NT2/D1 (cell line): ENCODE measurements around the gene RHO.

ENCODE experiments used
- DNase-seq: peaks from one replicate; pipeline ENCODE4 v3.0.0-alpha.2; 2011; ENCODE audit warnings: low read depth, low spot score
- H3K27me3 ChIP-seq: 2 replicates; pipeline ENCODE4 v1.6.0; 2011; ENCODE audit warnings: mild to moderate bottlenecking; ENCODE audit not compliant: insufficient read length, insufficient read depth
- H3K36me3 ChIP-seq: 2 replicates; pipeline ENCODE4 v1.6.1; 2011; ENCODE audit warnings: mild to moderate bottlenecking, low read length, mixed read lengths; ENCODE audit not compliant: insufficient read depth, insufficient read length
- H3K4me1 ChIP-seq: 2 replicates; pipeline ENCODE4 v1.5.1; 2011; ENCODE audit not compliant: insufficient read depth, insufficient read length
- H3K4me3 ChIP-seq: 2 replicates; pipeline ENCODE4 v1.5.1; 2011; ENCODE audit warnings: low read depth; ENCODE audit not compliant: insufficient read length
- H3K9ac ChIP-seq: 2 replicates; pipeline ENCODE4 v1.6.0; 2011; ENCODE audit warnings: low read depth; ENCODE audit not compliant: insufficient read length
- H3K9me3 ChIP-seq: 2 replicates; pipeline ENCODE4 v1.5.1; 2011; ENCODE audit warnings: mild to moderate bottlenecking, low read length; ENCODE audit not compliant: insufficient read depth
- SUZ12 ChIP-seq: IDR thresholded peaks from 2 replicates; pipeline ENCODE4 v1.6.1; 2011; ENCODE audit not compliant: insufficient read length, insufficient read depth; ENCODE audit errors: extremely low read depth
- YY1 ChIP-seq: IDR thresholded peaks from 2 replicates; pipeline ENCODE4 v1.6.1; 2011; ENCODE audit not compliant: insufficient read length, insufficient read depth
- ZNF274 ChIP-seq: IDR thresholded peaks from 2 replicates; pipeline ENCODE4 v1.6.1; 2011; ENCODE audit warnings: mild to moderate bottlenecking, low read depth, low read length

RHO gene

GRCh38 chr3:129526121-129526900 is 2.1 kb upstream of the RHO start:
- no peaks in the 10 kb centered on the region for H3K36me3 ChIP-seq
- DNase-seq: no peak
- H3K9ac ChIP-seq: no peak overlapping the region
- H3K4me3 ChIP-seq: no peak overlapping the region
- H3K27me3 ChIP-seq: no peaks in the 10 kb centered on the region
- TF ChIP-seq YY1 (no peak), ZNF274 (no peak), SUZ12 (no peak)
- peaks cover 38% of the 10 kb centered on the region for H3K4me1 ChIP-seq
- H3K9me3 ChIP-seq: no peaks in the 10 kb centered on the region

GRCh38 chr3:129527262-129527661 is 1.2 kb upstream of the RHO start:
- Histone ChIP-seq H3K27me3 (no peaks in the 10 kb centered on the region), H3K9ac (no peak overlapping the region), H3K36me3 (no peaks in the 10 kb centered on the region), H3K9me3 (no peaks in the 10 kb centered on the region), H3K4me3 (no peak overlapping the region), H3K4me1 (peaks cover 35% of the 10 kb centered on the region)
- DNase-seq: no peak
- no peak for TF ChIP-seq YY1
- TF ChIP-seq SUZ12: no peak
- TF ChIP-seq ZNF274: no peak

GRCh38 chr3:129529436-129530210 is 1.2 kb downstream of the RHO start:
- TF ChIP-seq ZNF274 (no peak), YY1 (no peak), SUZ12 (no peak)
- no peaks in the 10 kb centered on the region for H3K27me3 ChIP-seq
- peaks cover 4% of the 10 kb centered on the region; the same call in 1 of the 2 replicates for H3K9me3 ChIP-seq
- peaks cover 35% of the 10 kb centered on the region for H3K4me1 ChIP-seq
- H3K9ac ChIP-seq: no peak overlapping the region
- H3K36me3 ChIP-seq: no peaks in the 10 kb centered on the region
- H3K4me3 ChIP-seq: no peak overlapping the region
- no peak for DNase-seq

- H3K4me1 ChIP-seq: peaks cover 35% of the 10 kb centered on the region
- no peak overlapping the region for H3K4me3 ChIP-seq
- peak; percentile 77 for DNase-seq
- H3K27me3 ChIP-seq: no peaks in the 10 kb centered on the region
- no peak for TF ChIP-seq SUZ12
- no peak for TF ChIP-seq ZNF274
- TF ChIP-seq YY1: no peak
- no peaks in the 10 kb centered on the region for H3K36me3 ChIP-seq
- H3K9ac ChIP-seq: no peak overlapping the region
- H3K9me3 ChIP-seq: peaks cover 11% of the 10 kb centered on the region
Observed at GRCh38 chr3:129530251-129530791, 1.9 kb downstream of the RHO start.

GRCh38 chr3:129530821-129531220 is 2.4 kb downstream of the RHO start:
- H3K9ac ChIP-seq: no peak overlapping the region
- TF ChIP-seq YY1 (no peak), ZNF274 (no peak), SUZ12 (no peak)
- peaks cover 35% of the 10 kb centered on the region for H3K4me1 ChIP-seq

GRCh38 chr3:129531699-129532098 is 3.3 kb downstream of the RHO start:
- Histone ChIP-seq H3K4me1 (peaks cover 30% of the 10 kb centered on the region), H3K36me3 (no peaks in the 10 kb centered on the region), H3K9me3 (peaks cover 22% of the 10 kb centered on the region), H3K9ac (no peak overlapping the region), H3K4me3 (no peak overlapping the region), H3K27me3 (no peaks in the 10 kb centered on the region)
- TF ChIP-seq SUZ12: no peak
- no peak for TF ChIP-seq YY1
- no peak for TF ChIP-seq ZNF274
- DNase-seq: no peak

More at GRCh38 chr3:129530821-129531220, 2.4 kb downstream of the RHO start:
- DNase-seq: no peak
- no peak overlapping the region for H3K4me3 ChIP-seq
- no peaks in the 10 kb centered on the region for H3K27me3 ChIP-seq
- H3K9me3 ChIP-seq: peaks cover 16% of the 10 kb centered on the region
- no peaks in the 10 kb centered on the region for H3K36me3 ChIP-seq

GRCh38 chr3:129532261-129532660 is 3.8 kb downstream of the RHO start:
- Histone ChIP-seq H3K36me3 (no peaks in the 10 kb centered on the region), H3K9me3 (peaks cover 22% of the 10 kb centered on the region), H3K9ac (no peak overlapping the region), H3K4me3 (no peak overlapping the region), H3K4me1 (peaks cover 27% of the 10 kb centered on the region), H3K27me3 (no peaks in the 10 kb centered on the region)
- DNase-seq: no peak
- TF ChIP-seq SUZ12 (no peak), YY1 (no peak), ZNF274 (no peak)
